ENCODE data around the gene SUCLG2. TPM values are rescaled to one million over a fixed set of nuclear protein-coding genes. Genes with fewer than 3 reads are reported as not detected.
A peak's percentile ranks its signal among the peaks of the same experiment; 100 is the strongest.
"Not testable (repeated sequence)": the region's sequence is repeated elsewhere in the genome, so short reads cannot be mapped to it uniquely, and the experiment has no call there.

The SUCLG2 gene
- total RNA-seq, 1 experiment from 2014 or later = 41.4 TPM

GRCh38 chr3:67578416-67578815, 76.0 kb downstream of the SUCLG2 start:
- H3K27me3 ChIP-seq (ENCODE audit: control insufficient read depth, insufficient read depth, low read length) = no peaks in the 10 kb centered on the region
- peak; percentile 12 for DNase-seq
- no peaks in the 10 kb centered on the region for H3K36me3 ChIP-seq (replicated peaks; ENCODE audit: control insufficient read depth, insufficient read depth, low read length)
- no peak overlapping the region for H3K4me3 ChIP-seq (ENCODE audit: insufficient read depth, low read depth, low read length)

- DNase-seq = no peak
- H3K4me3 ChIP-seq (ENCODE audit: insufficient read depth, low read depth, low read length) = no peak overlapping the region
- H3K36me3 ChIP-seq (replicated peaks; ENCODE audit: control insufficient read depth, insufficient read depth, low read length) = no peaks in the 10 kb centered on the region
- no peaks in the 10 kb centered on the region for H3K27me3 ChIP-seq (ENCODE audit: control insufficient read depth, insufficient read depth, low read length)
These were observed 78.0 kb downstream of the SUCLG2 start for GRCh38 chr3:67576441-67576840.

DNA sequence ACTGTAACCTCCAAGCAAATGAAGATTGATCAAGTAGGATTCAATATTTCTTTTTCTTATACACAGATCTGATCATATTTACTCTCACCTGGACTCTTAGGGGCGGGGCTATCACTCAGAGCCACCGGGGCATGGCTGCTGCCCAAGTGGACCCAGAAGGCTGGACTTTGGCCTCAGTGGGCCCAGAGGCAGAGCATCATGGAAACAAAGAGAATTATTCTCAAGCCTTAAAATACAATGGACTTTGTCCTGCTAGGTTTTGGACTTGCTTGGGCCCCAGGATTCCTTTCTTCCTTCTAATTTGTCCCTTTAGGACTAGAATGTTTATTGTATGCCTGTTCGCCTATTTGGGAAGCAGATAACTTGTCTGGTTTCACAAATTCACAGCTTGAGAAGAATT, 85.1 kb downstream of the SUCLG2 start:
- DNase-seq = no peak
- Histone ChIP-seq H3K36me3 (replicated peaks; ENCODE audit: control insufficient read depth, insufficient read depth, low read length) (no peaks in the 10 kb centered on the region), H3K27me3 (ENCODE audit: control insufficient read depth, insufficient read depth, low read length) (no peaks in the 10 kb centered on the region), H3K4me3 (ENCODE audit: insufficient read depth, low read depth, low read length) (no peak overlapping the region)

GRCh38 chr3:67567893-67568292, 86.5 kb downstream of the SUCLG2 start:
- H3K36me3 ChIP-seq (replicated peaks; ENCODE audit: control insufficient read depth, insufficient read depth, low read length) = no peaks in the 10 kb centered on the region
- no peak for DNase-seq

DNA sequence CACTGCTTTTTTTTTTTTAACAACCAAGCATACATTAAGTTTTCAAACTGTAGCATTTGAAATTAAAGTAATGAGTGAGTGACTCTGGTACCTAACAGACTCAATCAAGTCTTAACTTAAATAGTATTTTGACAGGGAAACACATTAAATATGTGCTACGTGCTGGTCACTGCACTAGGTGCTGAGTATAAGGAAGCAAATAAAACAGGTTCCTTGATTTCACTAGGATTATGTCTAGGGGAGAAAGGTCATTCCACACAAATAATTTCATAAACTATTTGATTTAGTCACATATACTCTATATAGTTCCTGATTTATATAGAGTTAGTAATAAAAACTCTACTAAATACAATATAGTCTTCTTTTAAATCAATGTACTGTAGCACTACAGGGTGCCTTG, 89.4 kb downstream of the SUCLG2 start:
- H3K27me3 ChIP-seq (ENCODE audit: control insufficient read depth, insufficient read depth, low read length) = no peaks in the 10 kb centered on the region
- H3K36me3 ChIP-seq (replicated peaks; ENCODE audit: control insufficient read depth, insufficient read depth, low read length) = no peaks in the 10 kb centered on the region
- no peak overlapping the region for H3K4me3 ChIP-seq (ENCODE audit: insufficient read depth, low read depth, low read length)
- no peak for DNase-seq

More at GRCh38 chr3:67567893-67568292, 86.5 kb downstream of the SUCLG2 start:
- no peak overlapping the region for H3K4me3 ChIP-seq (ENCODE audit: insufficient read depth, low read depth, low read length)
- no peaks in the 10 kb centered on the region for H3K27me3 ChIP-seq (ENCODE audit: control insufficient read depth, insufficient read depth, low read length)

GRCh38 chr3:67564008-67564407, 90.4 kb downstream of the SUCLG2 start:
- no peaks in the 10 kb centered on the region for H3K36me3 ChIP-seq (replicated peaks; ENCODE audit: control insufficient read depth, insufficient read depth, low read length)
- DNase-seq = no peak
- H3K4me3 ChIP-seq (ENCODE audit: insufficient read depth, low read depth, low read length) = no peak overlapping the region
- no peaks in the 10 kb centered on the region for H3K27me3 ChIP-seq (ENCODE audit: control insufficient read depth, insufficient read depth, low read length)

DNA sequence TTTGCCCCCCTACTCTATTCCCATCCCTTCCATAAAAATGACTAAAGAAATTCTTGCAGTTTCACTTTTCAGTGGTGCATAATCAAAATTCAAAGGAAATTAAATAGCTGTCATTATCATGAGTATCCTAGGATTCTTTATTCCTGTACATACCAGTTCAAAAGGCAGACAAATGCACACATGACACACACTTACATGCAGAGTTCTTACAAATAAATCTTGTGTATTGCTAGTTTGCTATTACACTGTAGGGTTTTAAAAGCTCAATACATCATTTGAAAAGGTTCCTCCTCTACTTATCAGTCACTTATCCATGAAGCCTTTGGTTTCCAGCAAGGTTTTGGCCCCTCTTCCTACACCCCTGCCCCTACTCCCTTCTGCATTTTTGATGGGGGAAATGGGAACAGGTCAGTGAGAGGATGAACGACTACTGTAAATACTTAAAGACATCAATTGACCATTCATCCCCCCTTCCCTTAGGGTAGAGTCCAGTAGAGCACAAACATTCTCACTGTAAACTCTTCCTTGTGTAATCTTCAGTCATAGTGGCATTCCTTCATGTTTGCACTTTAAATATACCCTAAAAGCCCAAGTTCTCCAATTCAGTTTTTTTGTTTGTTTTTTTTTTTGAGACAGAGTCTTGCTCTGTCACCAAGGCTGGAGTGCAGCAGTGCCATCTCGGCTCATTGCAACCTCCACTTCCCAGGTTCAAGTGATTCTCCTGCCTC, 92.6 kb downstream of the SUCLG2 start:
- no peaks in the 10 kb centered on the region for H3K36me3 ChIP-seq (replicated peaks; ENCODE audit: control insufficient read depth, insufficient read depth, low read length)
- H3K4me3 ChIP-seq (ENCODE audit: insufficient read depth, low read depth, low read length) = no peak overlapping the region
- no peak for DNase-seq
- no peaks in the 10 kb centered on the region for H3K27me3 ChIP-seq (ENCODE audit: control insufficient read depth, insufficient read depth, low read length)

GRCh38 chr3:67561266-67561665, 93.1 kb downstream of the SUCLG2 start:
- H3K4me3 ChIP-seq (ENCODE audit: insufficient read depth, low read depth, low read length) = no peak overlapping the region
- DNase-seq = no peak
- H3K27me3 ChIP-seq (ENCODE audit: control insufficient read depth, insufficient read depth, low read length) = no peaks in the 10 kb centered on the region
- no peaks in the 10 kb centered on the region for H3K36me3 ChIP-seq (replicated peaks; ENCODE audit: control insufficient read depth, insufficient read depth, low read length)

GRCh38 chr3:67559029-67559605, 95.3 kb downstream of the SUCLG2 start:
- DNase-seq = no peak
- Histone ChIP-seq H3K4me3 (ENCODE audit: insufficient read depth, low read depth, low read length) (no peak overlapping the region), H3K36me3 (replicated peaks; ENCODE audit: control insufficient read depth, insufficient read depth, low read length) (no peaks in the 10 kb centered on the region), H3K27me3 (ENCODE audit: control insufficient read depth, insufficient read depth, low read length) (no peaks in the 10 kb centered on the region)

- Histone ChIP-seq H3K27me3 (ENCODE audit: control insufficient read depth, insufficient read depth, low read length) (no peaks in the 10 kb centered on the region), H3K36me3 (replicated peaks; ENCODE audit: control insufficient read depth, insufficient read depth, low read length) (no peaks in the 10 kb centered on the region), H3K4me3 (ENCODE audit: insufficient read depth, low read depth, low read length) (no peak overlapping the region)
- no peak for DNase-seq
These were observed 96.0 kb downstream of the SUCLG2 start for GRCh38 chr3:67558426-67558825.

- Histone ChIP-seq H3K36me3 (replicated peaks; ENCODE audit: control insufficient read depth, insufficient read depth, low read length) (no peaks in the 10 kb centered on the region), H3K4me3 (ENCODE audit: insufficient read depth, low read depth, low read length) (no peak overlapping the region), H3K27me3 (ENCODE audit: control insufficient read depth, insufficient read depth, low read length) (no peaks in the 10 kb centered on the region)
- DNase-seq = no peak
These were observed 96.5 kb downstream of the SUCLG2 start for GRCh38 chr3:67557848-67558355.

GRCh38 chr3:67551361-67552016, 102.9 kb downstream of the SUCLG2 start:
- no peaks in the 10 kb centered on the region for H3K27me3 ChIP-seq (ENCODE audit: control insufficient read depth, insufficient read depth, low read length)
- H3K4me3 ChIP-seq (ENCODE audit: insufficient read depth, low read depth, low read length) = no peak overlapping the region
- no peaks in the 10 kb centered on the region for H3K36me3 ChIP-seq (replicated peaks; ENCODE audit: control insufficient read depth, insufficient read depth, low read length)
- DNase-seq = no peak

DNA sequence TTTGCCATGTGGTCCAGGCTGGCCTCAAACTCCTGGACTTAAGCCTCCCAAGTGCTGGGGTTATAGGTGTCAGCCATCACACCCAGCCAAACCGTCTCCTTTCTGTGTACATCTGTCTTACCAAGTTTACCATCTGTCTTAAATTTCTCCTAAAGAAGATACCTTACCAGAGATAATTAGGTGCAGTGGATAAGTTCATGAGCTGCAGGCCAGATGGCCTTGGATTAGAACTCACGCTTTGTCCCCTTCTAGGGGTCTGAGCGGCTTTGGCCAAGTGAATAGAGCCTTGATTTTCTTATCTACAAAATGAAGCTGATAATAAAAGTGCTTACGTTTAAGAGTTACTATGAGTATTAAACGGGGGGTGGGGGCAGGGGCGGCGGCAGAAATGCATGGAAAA, 103.9 kb downstream of the SUCLG2 start:
- H3K4me3 ChIP-seq (ENCODE audit: insufficient read depth, low read depth, low read length) = no peak overlapping the region
- no peaks in the 10 kb centered on the region for H3K27me3 ChIP-seq (ENCODE audit: control insufficient read depth, insufficient read depth, low read length)
- DNase-seq = no peak
- H3K36me3 ChIP-seq (replicated peaks; ENCODE audit: control insufficient read depth, insufficient read depth, low read length) = no peaks in the 10 kb centered on the region

- not testable (repeated sequence) for H3K4me3 ChIP-seq (ENCODE audit: insufficient read depth, low read depth, low read length); DNase-seq; H3K36me3 ChIP-seq (replicated peaks; ENCODE audit: control insufficient read depth, insufficient read depth, low read length); H3K27me3 ChIP-seq (ENCODE audit: control insufficient read depth, insufficient read depth, low read length)
These were observed 111.7 kb downstream of the SUCLG2 start for GRCh38 chr3:67542502-67543250.
